Gastroesophageal sphincter (tissue), 4 donors: ENCODE measurements around the gene EFHD1. TPM values are rescaled to one million over a fixed set of nuclear protein-coding genes. Genes with fewer than 3 reads are reported as not detected.
"Not testable (repeated sequence)": the region's sequence is repeated elsewhere in the genome, so short reads cannot be mapped to it uniquely, and the experiment has no call there.

ENCODE experiments used
- ATAC-seq: fragments of 150-250 bp; one replicate; pipeline ENCODE4 v1.9.1; 2016; ENCODE audit warnings: mild to moderate bottlenecking, moderate library complexity
- H3K27ac ChIP-seq, 4 donors: fragments of 200-600 bp; sonication (generic) in 3 of 4; 1 replicate in 3 of 4; 2 replicates in 1 of 4; pipeline ENCODE4 v1.5.1; 2016 to 2019
- H3K27me3 ChIP-seq: fragments of 200-600 bp; sonication (generic); one replicate; pipeline ENCODE4 v1.5.1; 2019
- H3K36me3 ChIP-seq, 2 donors: fragments of 200-600 bp; sonication (generic); one replicate each; pipeline ENCODE4 v1.5.1; 2019; ENCODE audit warnings: control low read depth in 1 of 2
- H3K4me1 ChIP-seq, 3 donors: fragments of 200-600 bp; sonication (generic); 1 replicate in 2 of 3; 2 replicates in 1 of 3; pipeline ENCODE4 v1.5.1; 2016 to 2019; ENCODE audit warnings: control low read depth in 2 of 3
- H3K4me3 ChIP-seq, 2 donors: fragments of 200-600 bp; sonication (generic); one replicate each; pipeline ENCODE4 v1.5.1; 2019; ENCODE audit warnings: mild to moderate bottlenecking in 1 of 2, moderate library complexity in 1 of 2
- H3K9me3 ChIP-seq, 3 donors: fragments of 200-600 bp; sonication (generic); one replicate each; pipeline ENCODE4 v1.5.1; 2017 to 2019; ENCODE audit warnings: control low read depth in 2 of 3
- CTCF ChIP-seq, 4 experiments: fragments of 200-600 bp in 2 of 4; fragments of 450-650 bp in 2 of 4; sonication (generic) in 1 of 4; IDR thresholded peaks; one replicate each; pipeline ENCODE4 v1.5.1; 2017 to 2019; ENCODE audit warnings: antibody characterized with exemption in 4 of 4, mild to moderate bottlenecking in 2 of 4, moderate library complexity in 2 of 4
- EP300 ChIP-seq: sonication (generic); formaldehyde crosslinking; IDR thresholded peaks from one replicate; pipeline ENCODE4 v1.6.1; 2017; ENCODE audit warnings: antibody characterized with exemption, mild to moderate bottlenecking
- POLR2A ChIP-seq, 2 donors: fragments of 450-650 bp; IDR thresholded peaks; one replicate each; pipeline ENCODE4 v1.6.1; 2017; ENCODE audit warnings: antibody characterized with exemption in 2 of 2, mild to moderate bottlenecking in 2 of 2, moderate library complexity in 1 of 2
- POLR2AphosphoS5 ChIP-seq: sonication (generic); formaldehyde crosslinking; IDR thresholded peaks from one replicate; pipeline ENCODE4 v1.6.1; 2017; ENCODE audit warnings: antibody characterized with exemption
- WGBS, 2 donors: methylation state at CpG; one replicate each; pipeline ENCODE4 v1.1.5; 2018; ENCODE audit warnings: low coverage in 1 of 2; 5-methylcytosine and 5-hydroxymethylcytosine counted together
- total RNA-seq, 4 donors: library from RNA; depleted of rRNA; stranded (reverse); fragments of >200 nt; gene quantifications; one replicate each; pipeline ENCODE4 v1.1.0, GENCODE V29; 2016

EFHD1 gene
- total RNA-seq, 4 donors from 2014 or later: 9.3 to 23.3 (median 17.5) TPM

GRCh38 chr2:232634206-232635150, 1.1 kb downstream of the EFHD1 start:
- Histone ChIP-seq H3K4me1 (peaks cover 0 to 34% (median 6%) of the 10 kb centered on the region in 3 donors), H3K4me3 (peak overlapping the region; percentile 42 to 68), H3K36me3 (no peaks in the 10 kb centered on the region), H3K27ac (peak overlapping the region in 3 of 4 donors; percentile 78 to 85 (median 80)), H3K27me3 (peaks cover 62% of the 10 kb centered on the region), H3K9me3 (no peaks in the 10 kb centered on the region)
- WGBS, 2 donors: 0 to 15% methylated on average over 1 to 5 of the region's 61 CpGs
- ATAC-seq: no peak
- TF ChIP-seq POLR2A (IDR thresholded peaks at IDR 0.05) (no peak), EP300 (no peak), POLR2AphosphoS5 (no peak), CTCF (IDR thresholded peaks at IDR 0.05) (no peak)

- H3K36me3 ChIP-seq, H3K9me3 ChIP-seq, ATAC-seq: not testable (repeated sequence)
- H3K4me1 ChIP-seq: peaks cover 0 to 34% (median 6%) of the 10 kb centered on the region in 3 donors
- peak overlapping the region in 1 of 2 donors; percentile 68 for H3K4me3 ChIP-seq
- peaks cover 55% of the 10 kb centered on the region for H3K27me3 ChIP-seq
- 90% methylated on average over 5 of the region's 10 CpGs; no CpG with 5 or more reads in 1 of the 2 donors for WGBS, 2 donors
- H3K27ac ChIP-seq: peak overlapping the region in 3 of 4 donors; percentile 78 to 85 (median 80)
These were observed 2.0 kb downstream of the EFHD1 start for GRCh38 chr2:232635376-232635775.

- peaks cover 51% of the 10 kb centered on the region for H3K27me3 ChIP-seq
- H3K36me3 ChIP-seq: no peaks in the 10 kb centered on the region
- 88 to 99% methylated on average over 4 of the region's 4 CpGs for WGBS, 2 donors
- TF ChIP-seq POLR2A (IDR thresholded peaks at IDR 0.05) (no peak), CTCF (IDR thresholded peaks at IDR 0.05) (no peak), EP300 (no peak), POLR2AphosphoS5 (no peak)
- no peak overlapping the region for H3K27ac ChIP-seq
- ATAC-seq: no peak
- H3K9me3 ChIP-seq: no peaks in the 10 kb centered on the region
- peak overlapping the region in 1 of 2 donors; percentile 68 for H3K4me3 ChIP-seq
- H3K4me1 ChIP-seq: peaks cover 0 to 34% (median 6%) of the 10 kb centered on the region in 3 donors
These were observed 2.4 kb downstream of the EFHD1 start for GRCh38 chr2:232635820-232636219.

GRCh38 chr2:232636788-232637420, 3.5 kb downstream of the EFHD1 start:
- Histone ChIP-seq H3K27me3 (peaks cover 40% of the 10 kb centered on the region), H3K9me3 (no peaks in the 10 kb centered on the region), H3K4me3 (no peak overlapping the region), H3K36me3 (no peaks in the 10 kb centered on the region), H3K4me1 (peaks cover 0 to 30% (median 6%) of the 10 kb centered on the region in 3 donors), H3K27ac (no peak overlapping the region)
- WGBS, 2 donors: 80 to 92% methylated on average over 5 to 12 of the region's 16 CpGs
- no peak for TF ChIP-seq POLR2A (IDR thresholded peaks at IDR 0.05)
- no peak for TF ChIP-seq EP300
- no peak for TF ChIP-seq CTCF (IDR thresholded peaks at IDR 0.05)
- TF ChIP-seq POLR2AphosphoS5: no peak
- no peak for ATAC-seq

GRCh38 chr2:232637866-232638583, 4.6 kb downstream of the EFHD1 start:
- no peak for ATAC-seq
- WGBS, 2 donors: 43 to 53% methylated on average over 9 to 11 of the region's 11 CpGs
- Histone ChIP-seq H3K27ac (peak overlapping the region in 2 of 4 donors; percentile 22 to 26), H3K9me3 (no peaks in the 10 kb centered on the region), H3K4me1 (peaks cover 0 to 19% (median 6%) of the 10 kb centered on the region in 3 donors), H3K36me3 (no peaks in the 10 kb centered on the region), H3K4me3 (no peak overlapping the region), H3K27me3 (peaks cover 29% of the 10 kb centered on the region)
- TF ChIP-seq EP300 (no peak), CTCF (IDR thresholded peaks at IDR 0.05) (no peak), POLR2AphosphoS5 (no peak), POLR2A (IDR thresholded peaks at IDR 0.05) (no peak)
